HG03064 (cell line): ENCODE data around the gene CHCHD2.
A peak's percentile ranks its signal among the peaks of the same experiment; 100 is the strongest.
"Not testable (repeated sequence)": the region's sequence is repeated elsewhere in the genome, so short reads cannot be mapped to it uniquely, and the experiment has no call there.

Experiments used
- ATAC-seq: cut with Tn5 transposase; IDR thresholded peaks from one replicate; pipeline ENCODE4 v1.9.1; 2021; ENCODE audit warnings: low read depth; ENCODE audit not compliant: unreplicated experiment

The CHCHD2 gene, protein sequence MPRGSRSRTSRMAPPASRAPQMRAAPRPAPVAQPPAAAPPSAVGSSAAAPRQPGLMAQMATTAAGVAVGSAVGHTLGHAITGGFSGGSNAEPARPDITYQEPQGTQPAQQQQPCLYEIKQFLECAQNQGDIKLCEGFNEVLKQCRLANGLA

DNA sequence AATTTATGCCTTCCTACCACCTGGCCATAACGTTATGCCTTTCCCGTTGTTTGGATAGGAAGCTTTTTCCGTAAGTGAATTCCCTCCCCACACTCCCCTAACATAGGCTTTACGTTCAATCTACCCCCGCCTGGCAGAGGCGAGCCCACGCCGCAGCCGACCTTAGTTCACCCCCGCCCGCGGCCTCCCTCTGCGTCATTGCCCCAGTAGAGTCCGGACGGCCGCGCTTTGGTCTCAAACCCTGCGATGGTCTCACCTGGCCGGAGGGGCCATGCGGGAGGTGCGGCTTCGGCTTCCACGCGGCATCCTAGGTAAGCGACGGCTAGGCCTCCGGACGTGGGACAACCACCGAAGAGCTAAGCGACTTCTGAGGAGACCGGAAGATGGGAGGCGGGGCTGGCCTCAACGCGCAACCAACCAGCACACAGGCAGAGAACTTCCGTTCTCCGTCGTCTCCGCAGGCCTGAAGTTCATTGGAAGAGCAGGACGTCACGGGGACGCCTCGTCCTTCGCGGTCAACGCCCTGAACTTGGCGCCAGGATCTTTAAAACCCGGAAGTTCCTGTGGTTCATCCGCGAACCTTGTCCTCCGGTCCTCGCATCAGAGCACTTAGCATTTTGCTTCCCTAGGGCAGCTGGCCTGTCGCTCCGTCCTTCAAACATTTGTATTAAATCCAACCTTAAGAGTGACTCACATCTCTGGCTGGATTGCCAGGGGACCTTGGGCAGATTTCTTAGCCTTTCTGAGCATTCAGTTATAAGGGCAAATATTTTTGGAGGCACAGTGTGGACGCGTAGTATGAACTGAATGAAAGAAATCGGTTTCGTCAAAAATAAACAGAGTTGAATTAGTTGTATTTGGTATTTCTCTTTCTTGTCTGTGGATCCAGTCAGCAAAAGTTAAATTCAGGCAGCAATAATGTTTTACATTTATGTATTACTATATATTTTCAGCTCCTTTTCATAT, at the start of gene CHCHD2:
Gene CHCHD2, minus strand, starts transcription at position 369 of the 966 bp plus-strand sequence. Its CDS starts 63 bp downstream, at position 306.
- peak; percentile 99 for ATAC-seq

DNA sequence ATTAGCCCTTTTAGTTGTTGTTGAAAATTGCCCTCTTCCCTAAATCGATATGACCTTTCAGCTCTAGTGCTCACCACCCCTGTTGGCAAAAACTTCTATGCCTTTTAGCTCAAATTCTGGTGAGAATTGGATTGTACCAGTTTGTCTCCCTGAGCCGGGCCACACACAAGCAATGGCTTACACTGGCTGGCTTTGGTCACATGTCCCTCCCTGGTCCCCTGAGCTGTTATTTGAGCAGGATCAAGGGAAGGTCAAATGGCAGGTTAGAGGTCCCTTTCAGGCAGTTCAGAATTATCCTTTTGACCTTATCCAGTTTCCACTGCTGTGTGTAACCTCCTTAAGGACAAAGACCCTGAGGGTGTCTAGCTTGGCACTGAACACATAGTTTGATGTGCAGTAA, 24.8 kb upstream of the CHCHD2 start:
- not testable (repeated sequence) for ATAC-seq

GRCh38 chr7:56127241-56127975, 21.1 kb upstream of the CHCHD2 start:
- no peak for ATAC-seq

- no peak for ATAC-seq
Measured at GRCh38 chr7:56125831-56126230, 19.6 kb upstream of the CHCHD2 start.

GRCh38 chr7:56124981-56125380, 18.7 kb upstream of the CHCHD2 start:
- no peak for ATAC-seq

- ATAC-seq, result no peak
Measured at GRCh38 chr7:56121440-56121839, 15.2 kb upstream of the CHCHD2 start.

GRCh38 chr7:56115852-56116538, 9.7 kb upstream of the CHCHD2 start, which contains the start of gene NUPR2:
Gene NUPR2 (minus strand): TSS chr7:56116417. CDS start chr7:56116314, 103 bp downstream.
- no peak for ATAC-seq

DNA sequence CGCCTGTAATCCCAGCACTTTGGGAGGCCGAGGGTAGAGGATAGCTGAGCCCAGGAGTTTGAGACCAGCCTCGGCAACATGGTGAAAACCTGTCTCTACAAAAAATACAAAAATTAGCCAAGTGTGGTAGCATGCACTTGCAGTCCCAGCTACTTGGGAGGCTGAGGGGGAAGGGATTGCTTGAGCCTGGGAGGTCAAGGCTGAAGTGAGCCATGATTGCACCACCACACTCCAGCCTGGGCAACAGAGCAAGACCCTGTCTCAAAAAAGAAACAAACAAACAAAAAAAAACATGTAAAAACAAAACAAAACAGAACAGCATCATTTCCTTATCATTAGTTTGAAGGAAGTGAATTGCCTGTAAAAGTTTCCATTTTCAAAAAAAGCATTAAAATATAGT, 6.0 kb upstream of the CHCHD2 start:
- not testable (repeated sequence) for ATAC-seq

DNA sequence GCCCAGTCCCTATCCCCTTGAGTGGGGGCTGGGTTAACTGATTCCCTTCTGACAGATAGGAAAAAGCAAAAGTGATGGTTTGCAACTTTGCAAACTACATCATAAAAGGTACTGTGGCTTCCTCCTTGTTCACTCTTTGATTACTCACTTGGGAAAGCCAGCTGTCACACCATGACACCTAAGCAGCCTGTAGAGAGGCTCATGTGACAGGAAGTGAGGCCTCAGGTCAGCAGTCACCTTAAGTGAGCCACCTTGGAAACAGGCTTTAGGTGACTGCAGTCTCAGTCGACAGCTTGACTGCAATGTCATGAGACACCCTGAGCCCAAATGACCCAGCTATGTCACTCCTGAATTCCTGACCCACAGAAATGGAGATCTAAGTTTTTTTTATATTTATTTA, 4.3 kb upstream of the CHCHD2 start:
- no peak for ATAC-seq

DNA sequence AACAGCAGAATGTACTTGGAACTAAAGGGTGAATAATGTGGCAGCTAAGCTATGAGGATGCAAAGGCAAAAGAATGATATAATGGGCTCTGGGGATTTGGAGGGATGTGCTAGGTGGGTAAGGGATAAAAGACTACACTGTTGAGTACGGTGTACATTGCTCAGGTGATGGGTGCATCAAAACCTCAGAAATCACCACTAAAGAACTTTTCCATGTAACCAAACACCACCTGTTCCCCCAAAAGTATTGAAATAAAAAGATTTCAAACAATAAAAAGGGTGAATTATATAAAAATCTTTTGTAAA, 1.6 kb upstream of the CHCHD2 start:
- no peak for ATAC-seq

DNA sequence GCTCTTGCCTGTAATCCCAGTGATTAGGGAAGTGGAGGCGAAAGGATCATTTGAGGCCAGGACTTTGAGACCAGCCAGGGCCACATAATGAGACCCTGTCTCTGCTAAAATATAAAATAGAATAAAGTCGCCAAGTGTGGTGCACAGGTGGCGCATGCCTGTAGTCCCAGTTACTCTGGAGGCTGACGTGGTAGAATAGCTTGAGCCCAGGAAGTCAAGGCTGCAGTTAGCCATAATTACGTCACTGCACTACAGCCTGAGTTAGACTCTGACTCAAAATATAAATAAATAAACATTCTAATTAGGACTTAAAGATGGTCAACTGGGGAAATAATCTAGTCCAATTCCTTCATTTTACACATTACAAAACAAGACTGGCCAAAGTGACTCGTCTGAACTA, 768 bp downstream of the CHCHD2 start:
- no peak for ATAC-seq

DNA sequence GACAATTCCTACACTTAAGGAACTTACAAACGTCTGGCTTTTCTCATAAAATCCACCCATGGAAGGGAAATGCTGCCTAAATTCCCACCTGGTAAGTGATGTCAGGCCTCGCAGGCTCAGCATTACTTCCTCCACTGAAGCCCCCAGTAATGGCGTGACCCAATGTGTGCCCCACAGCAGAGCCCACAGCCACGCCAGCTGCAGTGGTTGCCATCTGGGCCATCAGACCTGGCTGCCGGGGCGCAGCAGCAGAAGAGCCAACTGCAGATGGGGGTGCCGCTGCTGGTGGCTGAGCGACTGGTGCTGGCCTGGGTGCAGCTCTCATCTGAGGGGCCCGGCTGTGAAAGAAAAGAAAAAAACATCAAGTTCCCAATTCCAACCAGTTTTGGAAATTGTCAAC, 2.1 kb downstream of the CHCHD2 start:
- ATAC-seq, result not testable (repeated sequence)

GRCh38 chr7:56099653-56100052, 6.6 kb downstream of the CHCHD2 start:
- ATAC-seq, result no peak

- ATAC-seq, result not testable (repeated sequence)
Measured at GRCh38 chr7:56098187-56099008, 7.9 kb downstream of the CHCHD2 start.

- ATAC-seq, result no peak
Measured at GRCh38 chr7:56097700-56098099, 8.6 kb downstream of the CHCHD2 start.

GRCh38 chr7:56092789-56093531, 13.3 kb downstream of the CHCHD2 start, which contains the start of gene PHKG1:
Gene PHKG1 (minus strand): TSS chr7:56092952. CDS start chr7:56088941, 4,011 bp downstream.
- no peak for ATAC-seq

DNA sequence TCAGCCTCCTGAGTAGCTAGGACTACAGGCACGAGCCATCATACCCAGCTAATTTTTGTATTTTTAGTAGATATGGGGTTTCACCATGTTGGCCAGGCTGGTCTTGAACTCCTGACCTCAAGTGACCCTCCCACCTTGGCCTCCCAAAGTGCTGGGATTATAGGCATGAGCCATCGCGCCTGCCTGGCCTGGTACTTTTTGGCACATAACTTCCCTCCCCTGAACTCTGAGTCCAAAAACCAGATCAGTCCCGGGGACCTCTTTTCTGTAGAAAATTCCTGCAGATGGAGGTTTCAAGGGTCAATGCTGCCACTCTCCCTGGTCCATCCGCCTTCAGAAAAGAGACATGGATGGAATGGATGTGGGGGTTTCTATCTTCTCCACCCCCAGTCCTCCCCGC, 13.9 kb downstream of the CHCHD2 start:
- not testable (repeated sequence) for ATAC-seq

- no peak for ATAC-seq
Measured at GRCh38 chr7:56091591-56091990, 14.7 kb downstream of the CHCHD2 start.

- ATAC-seq, result no peak
Measured at GRCh38 chr7:56087445-56087844, 18.8 kb downstream of the CHCHD2 start.
